AML-193 (cell line): Measurements from ENCODE around the gene NSG1.
"Not testable (repeated sequence)": the region's sequence is repeated elsewhere in the genome, so short reads cannot be mapped to it uniquely, and the experiment has no call there.

Source experiments
- DNase-seq, 2 experiments: peaks; one replicate each; lab custom pipeline; 2025; lab: John Stamatoyannopoulos, UW

NSG1 gene

GRCh38 chr4:4416981-4417380 lies 30.1 kb downstream of the NSG1 start:
- no peak for DNase-seq

DNA sequence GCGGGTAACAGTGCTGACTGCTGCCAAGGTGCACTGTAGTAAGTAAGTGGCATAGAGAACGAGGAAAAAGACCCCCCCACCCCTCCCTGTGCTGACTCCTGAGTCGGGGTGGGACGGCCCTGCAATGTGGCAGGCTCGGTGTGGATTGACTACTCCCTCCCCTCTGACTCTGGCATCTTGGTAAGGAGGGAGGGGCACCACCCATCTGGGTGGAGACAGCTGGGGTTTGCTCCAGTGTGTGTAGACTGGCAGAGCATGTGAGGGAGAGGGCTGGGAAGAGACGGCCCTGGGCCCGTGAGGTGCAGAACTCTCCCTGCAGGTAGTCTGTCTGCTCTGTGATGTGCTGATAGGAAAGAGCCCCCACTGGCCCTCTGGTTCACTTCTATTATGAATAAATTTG lies 31.0 kb downstream of the NSG1 start:
- DNase-seq: no peak

GRCh38 chr4:4418676-4419390 lies 31.9 kb downstream of the NSG1 start:
- no peak for DNase-seq

DNA sequence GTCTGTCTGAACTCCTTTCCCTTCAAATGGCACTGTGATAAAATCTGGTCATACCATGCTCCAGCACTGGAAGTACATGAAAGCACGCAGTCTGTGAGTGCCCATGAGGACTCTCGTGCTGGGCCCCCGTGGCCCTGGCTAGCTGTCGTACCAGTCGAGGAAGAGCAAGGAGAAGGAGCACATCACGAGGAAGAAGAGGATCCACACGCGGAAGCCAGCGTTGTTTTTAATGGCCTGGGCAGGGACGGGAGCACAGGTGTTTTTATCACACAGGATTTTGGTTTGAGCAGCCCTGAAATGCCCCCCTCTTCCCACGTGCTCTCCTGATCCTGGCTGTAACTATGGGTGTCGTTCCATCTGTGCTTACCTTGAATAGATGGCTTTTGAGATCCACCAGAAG lies 33.0 kb downstream of the NSG1 start:
- no peak for DNase-seq

- DNase-seq: no peak
Observed at GRCh38 chr4:4420421-4420820, 33.5 kb downstream of the NSG1 start.

- DNase-seq: no peak
Observed at GRCh38 chr4:4421356-4421755, 34.5 kb downstream of the NSG1 start.

DNA sequence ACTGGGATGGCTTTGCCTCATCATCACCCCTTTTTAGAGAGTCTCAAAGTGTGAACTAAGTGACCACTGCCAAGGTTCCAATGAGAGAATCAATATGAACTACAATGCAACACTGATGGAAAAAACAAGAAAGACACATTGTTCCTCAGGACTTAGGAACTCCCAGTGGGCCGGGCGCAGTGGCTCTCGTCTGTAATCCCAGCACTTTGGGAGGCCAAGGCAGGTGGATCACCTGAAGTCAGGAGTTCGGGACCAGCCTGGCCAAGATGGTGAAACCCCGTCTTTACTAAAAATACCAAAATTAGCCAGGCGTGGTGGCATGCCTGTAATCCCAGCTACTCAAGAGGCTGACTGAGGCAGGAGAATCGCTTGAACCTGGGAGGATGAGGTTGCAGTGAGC lies 35.2 kb downstream of the NSG1 start:
- DNase-seq: not testable (repeated sequence)

DNA sequence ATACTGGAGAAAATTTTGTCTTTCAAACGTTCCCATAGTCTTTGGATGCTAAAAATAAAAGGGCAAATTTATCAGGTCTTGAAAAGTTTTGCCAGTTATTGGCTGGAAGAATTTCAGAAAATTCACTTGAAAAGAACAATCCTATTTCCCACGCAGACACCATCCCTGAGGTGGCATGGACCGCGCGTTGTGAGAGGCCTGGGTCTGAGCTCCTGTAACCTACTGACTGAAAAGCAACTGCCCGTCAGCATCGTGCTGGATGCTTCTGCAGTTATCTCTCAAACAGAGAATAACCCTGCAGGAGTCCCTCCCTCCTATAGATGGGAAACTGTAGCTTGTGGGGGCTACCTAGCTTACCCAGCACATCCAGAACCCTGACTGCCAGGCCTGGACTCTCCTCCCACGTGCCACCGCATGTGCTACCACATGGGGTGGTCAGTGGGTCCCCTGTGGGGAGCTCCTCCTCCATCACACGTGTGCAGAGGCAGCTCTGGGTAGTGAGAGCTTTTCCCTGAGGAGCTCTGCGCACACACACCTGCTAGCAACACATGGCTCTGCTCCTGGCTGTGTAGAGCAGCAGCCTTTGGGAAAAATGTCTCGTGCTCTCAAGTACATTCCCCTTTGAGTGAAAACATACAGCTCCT lies 36.1 kb downstream of the NSG1 start:
- no peak for DNase-seq

DNA sequence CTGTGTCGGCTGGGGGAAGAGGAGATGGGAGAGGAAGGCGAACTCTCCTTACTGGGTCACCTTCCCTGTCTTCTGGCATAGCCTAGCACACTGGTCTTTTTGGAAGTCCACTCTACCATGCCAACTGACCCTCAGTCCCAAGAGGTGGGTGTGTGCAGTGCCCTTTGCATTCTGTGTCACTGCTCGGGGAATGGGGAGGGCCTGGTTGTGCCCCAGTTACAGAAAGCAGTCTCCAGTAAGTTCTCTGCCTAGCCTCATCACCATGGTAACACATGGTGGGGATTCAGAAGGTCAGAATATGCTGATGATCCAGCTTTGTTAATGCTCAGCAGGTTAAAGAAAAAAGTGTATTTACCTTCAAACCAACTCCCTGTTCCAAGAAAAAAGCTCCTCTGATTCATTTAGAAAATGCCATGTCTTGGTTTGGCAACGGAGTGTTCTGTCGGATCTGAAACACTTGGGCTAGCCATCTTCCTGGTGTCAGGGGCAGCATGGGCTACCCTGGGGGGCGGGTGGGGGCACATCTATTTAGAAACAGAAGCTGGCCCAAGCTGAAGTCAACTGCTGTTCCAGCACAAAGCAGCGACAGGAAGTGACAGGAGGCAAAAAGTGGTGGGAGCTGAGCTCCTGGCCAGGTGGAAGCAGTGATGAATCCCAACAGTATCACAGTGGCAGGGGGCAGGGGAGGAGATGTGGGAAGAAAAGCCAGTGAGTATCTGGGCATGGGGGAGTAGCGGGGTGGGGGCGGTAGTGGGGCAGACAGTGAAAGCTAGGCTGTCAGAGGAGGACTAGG lies 37.0 kb downstream of the NSG1 start:
- DNase-seq: no peak

GRCh38 chr4:4424499-4425115 lies 37.7 kb downstream of the NSG1 start:
- DNase-seq: no peak

- no peak for DNase-seq
Observed at GRCh38 chr4:4425119-4425690, 38.3 kb downstream of the NSG1 start.

- no peak for DNase-seq
Observed at GRCh38 chr4:4425696-4426095, 38.8 kb downstream of the NSG1 start.

GRCh38 chr4:4426511-4427120 lies 39.7 kb downstream of the NSG1 start:
- no peak for DNase-seq

GRCh38 chr4:4427121-4427870 lies 40.4 kb downstream of the NSG1 start:
- no peak for DNase-seq

GRCh38 chr4:4427886-4428285 lies 41.0 kb downstream of the NSG1 start:
- no peak for DNase-seq

DNA sequence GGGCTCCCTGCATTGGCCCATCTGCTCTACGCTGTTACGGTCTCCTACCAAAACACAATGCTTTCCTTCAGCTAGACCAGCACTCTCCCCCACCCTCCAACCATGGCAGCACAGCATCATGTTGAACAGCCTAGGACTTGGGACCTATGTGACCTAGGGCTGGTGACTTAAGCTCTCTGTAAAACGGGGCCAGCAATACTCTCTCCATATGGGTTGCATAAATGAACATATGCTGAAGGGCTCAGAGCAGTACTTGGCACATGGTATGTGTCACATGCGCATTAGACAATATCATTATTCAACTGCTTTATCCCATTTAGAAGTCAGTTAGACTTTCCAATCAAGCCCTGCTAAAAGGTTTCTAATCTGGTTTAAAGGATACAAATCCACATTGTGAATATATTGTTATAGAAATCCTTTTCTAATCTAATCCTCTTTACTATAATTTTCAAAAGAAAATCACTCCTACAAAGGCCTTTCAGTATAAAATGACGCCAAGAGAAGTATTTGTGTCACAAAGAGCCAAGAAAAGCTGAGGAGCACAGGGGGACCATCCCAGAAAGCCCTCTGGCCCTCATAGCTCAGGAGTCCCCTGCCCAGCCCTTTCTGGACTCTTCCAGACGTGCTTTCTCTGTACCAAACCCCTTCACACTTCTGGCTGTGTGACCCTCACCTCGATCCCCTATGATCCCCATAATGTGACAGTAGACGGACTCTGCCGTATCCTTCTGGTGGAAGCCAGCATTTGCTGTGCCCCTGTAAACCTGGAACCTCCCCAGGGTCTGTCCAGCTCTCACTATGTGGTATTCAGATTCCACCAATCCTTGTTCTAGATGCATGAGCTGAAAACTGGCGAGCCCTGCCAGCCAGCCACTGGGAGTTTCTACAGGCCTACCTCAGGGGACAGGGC lies 42.3 kb downstream of the NSG1 start:
- DNase-seq: no peak

- peak; percentile 12 to 27 for DNase-seq
Observed at GRCh38 chr4:4430492-4431195, 43.7 kb downstream of the NSG1 start.

DNA sequence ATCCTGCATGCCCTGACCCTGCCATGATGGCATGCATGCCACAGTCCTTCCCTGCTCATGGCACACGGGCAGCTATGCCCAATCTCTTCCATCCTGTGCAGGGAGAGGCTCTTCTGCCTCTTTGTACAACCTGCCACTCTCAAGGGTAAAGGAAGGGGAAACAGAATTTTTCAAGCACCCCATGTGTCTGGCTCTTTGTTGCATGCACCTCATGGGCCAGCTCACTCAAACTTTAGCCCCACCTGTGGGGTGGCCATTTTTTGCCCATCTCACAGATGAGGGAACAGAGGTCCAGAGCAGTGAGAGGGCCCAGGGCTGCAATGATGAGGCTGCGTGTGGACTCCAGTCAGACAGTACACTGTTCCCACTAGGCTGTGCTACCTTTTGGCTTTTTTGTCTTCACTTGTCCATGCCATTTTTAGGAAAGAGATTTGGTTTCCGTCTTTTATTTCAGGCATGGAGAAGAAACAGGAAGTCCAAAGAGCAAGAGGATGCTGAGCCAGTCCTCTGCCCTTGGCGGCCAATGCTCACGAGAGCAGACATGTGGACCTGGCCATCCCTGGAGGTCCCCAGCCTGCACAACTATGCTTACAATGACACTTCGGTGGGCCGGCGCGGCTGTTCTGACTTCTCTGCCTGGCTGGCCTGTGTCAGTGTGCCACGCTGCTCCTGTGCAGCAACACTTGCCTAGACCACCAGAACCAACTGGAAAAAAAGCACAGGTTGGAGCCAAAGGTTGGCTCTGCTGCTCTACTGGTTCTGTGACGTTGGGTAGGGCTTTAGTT lies 45.6 kb downstream of the NSG1 start:
- DNase-seq: no peak

DNA sequence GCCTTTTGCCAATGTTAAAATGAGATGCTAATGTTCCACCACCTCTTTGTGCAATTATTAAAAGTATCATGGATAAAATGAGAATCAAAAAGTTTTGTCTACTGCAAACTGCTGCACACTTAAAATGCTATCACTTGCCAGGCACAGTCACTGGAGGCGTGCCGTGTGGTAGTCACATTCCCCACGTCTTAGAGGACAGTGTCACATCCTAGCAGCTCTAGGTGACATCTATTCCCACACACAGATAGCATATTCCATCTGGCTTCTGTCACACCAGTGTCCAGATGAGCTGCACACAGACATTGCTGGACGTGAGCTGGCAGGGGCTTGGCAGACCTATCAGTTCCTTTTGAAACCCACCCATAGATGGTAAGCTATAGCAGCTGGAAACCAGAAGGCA lies 47.0 kb downstream of the NSG1 start:
- DNase-seq: no peak
